HG02973 (cell line): Measurements from ENCODE around the gene ADAMTSL4.

ENCODE experiments used
- ATAC-seq: cut with Tn5 transposase; IDR thresholded peaks from one replicate; pipeline ENCODE4 v1.9.1; 2021; ENCODE audit warnings: moderate library complexity; ENCODE audit not compliant: unreplicated experiment

The ADAMTSL4 gene

GRCh38 chr1:150532860-150533259, 16.3 kb upstream of the ADAMTSL4 start:
- no peak for ATAC-seq

GRCh38 chr1:150534002-150534401, 15.2 kb upstream of the ADAMTSL4 start:
- ATAC-seq: no peak

GRCh38 chr1:150535511-150536287, 13.5 kb upstream of the ADAMTSL4 start:
- no peak for ATAC-seq

- no peak for ATAC-seq
Measured at GRCh38 chr1:150536836-150537731, 12.1 kb upstream of the ADAMTSL4 start.

GRCh38 chr1:150537732-150538684, 11.2 kb upstream of the ADAMTSL4 start:
- ATAC-seq: no peak

- no peak for ATAC-seq
Measured at GRCh38 chr1:150543500-150544143, 5.6 kb upstream of the ADAMTSL4 start.

GRCh38 chr1:150544204-150544603, 5.0 kb upstream of the ADAMTSL4 start:
- ATAC-seq: no peak

GRCh38 chr1:150545486-150546032, 3.6 kb upstream of the ADAMTSL4 start:
- ATAC-seq: no peak

- ATAC-seq: no peak
Measured at GRCh38 chr1:150546294-150546937, 2.8 kb upstream of the ADAMTSL4 start.

GRCh38 chr1:150548324-150548631, 930 bp upstream of the ADAMTSL4 start:
- ATAC-seq: no peak

GRCh38 chr1:150549496-150550221, 451 bp downstream of the ADAMTSL4 start:
- ATAC-seq: no peak

GRCh38 chr1:150550222-150551050, 1.2 kb downstream of the ADAMTSL4 start:
- no peak for ATAC-seq

- ATAC-seq: no peak
Measured at GRCh38 chr1:150551051-150551783, 2.0 kb downstream of the ADAMTSL4 start.

- ATAC-seq: no peak
Measured at GRCh38 chr1:150551784-150552127, 2.5 kb downstream of the ADAMTSL4 start.

GRCh38 chr1:150552128-150552910, 3.1 kb downstream of the ADAMTSL4 start:
- ATAC-seq: no peak

GRCh38 chr1:150552911-150553289, 3.7 kb downstream of the ADAMTSL4 start:
- no peak for ATAC-seq
